Iris pigment epithelial cell (primary cell): ENCODE data around the gene KCNC3.

Experiments used
- DNase-seq: peaks from one replicate; pipeline ENCODE4 v3.0.0-alpha.2; 2011; ENCODE audit warnings: low read depth

KCNC3 gene

DNA sequence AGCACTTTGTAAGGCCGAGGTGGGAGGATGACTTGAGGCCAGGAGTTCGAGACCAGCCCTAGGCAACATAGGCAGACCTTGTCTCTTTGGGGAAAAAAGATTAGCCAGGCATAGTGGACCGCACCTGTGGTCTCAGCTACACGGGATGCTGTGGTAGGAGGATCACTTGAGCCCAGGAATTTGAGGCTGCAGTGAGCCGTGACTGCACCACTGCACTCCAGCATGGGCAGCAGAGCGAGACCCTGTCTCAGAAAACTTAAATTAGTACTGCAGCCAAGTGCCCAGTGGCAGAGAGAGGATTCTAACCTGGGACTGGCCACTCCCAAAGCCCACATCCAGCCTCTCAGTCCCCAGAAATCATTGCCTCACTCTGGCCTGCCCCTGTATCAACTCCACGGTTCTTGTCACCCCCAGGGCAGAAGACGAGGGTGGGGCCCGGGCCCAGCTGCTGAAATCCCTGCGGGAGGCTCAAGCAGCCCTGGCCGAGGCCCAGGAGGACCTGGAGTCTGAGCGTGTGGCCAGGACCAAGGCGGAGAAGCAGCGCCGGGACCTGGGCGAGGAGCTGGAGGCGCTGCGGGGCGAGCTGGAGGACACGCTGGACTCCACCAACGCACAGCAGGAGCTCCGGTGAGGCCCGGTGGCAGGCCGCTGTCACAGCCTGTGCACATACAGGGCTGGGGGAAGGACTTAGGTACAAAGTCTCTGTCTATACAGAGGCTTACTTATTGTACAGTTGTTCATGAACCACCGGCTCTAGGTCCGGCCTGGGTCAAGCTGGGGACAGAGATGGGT is 53.4 kb downstream of the KCNC3 start:
- DNase-seq: no peak

DNA sequence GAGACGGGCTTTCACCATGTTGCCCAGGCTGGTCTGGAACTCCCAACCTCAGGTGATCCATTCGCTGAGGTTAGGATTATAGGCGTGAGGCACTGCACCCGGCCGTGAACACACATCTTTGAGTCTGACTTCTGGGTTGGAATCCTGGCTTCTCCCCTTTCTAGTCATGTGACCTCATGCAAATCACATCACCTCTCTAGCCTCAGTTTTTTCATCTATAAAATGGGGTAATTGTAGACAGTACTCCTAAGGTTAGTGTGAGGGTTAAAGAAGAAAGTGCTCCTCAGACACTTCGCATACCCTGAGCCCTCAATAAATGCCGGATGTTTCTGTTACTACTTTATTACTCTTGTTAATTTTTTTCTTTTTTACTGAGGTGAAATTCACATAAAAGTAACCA is 55.4 kb downstream of the KCNC3 start:
- no peak for DNase-seq

DNA sequence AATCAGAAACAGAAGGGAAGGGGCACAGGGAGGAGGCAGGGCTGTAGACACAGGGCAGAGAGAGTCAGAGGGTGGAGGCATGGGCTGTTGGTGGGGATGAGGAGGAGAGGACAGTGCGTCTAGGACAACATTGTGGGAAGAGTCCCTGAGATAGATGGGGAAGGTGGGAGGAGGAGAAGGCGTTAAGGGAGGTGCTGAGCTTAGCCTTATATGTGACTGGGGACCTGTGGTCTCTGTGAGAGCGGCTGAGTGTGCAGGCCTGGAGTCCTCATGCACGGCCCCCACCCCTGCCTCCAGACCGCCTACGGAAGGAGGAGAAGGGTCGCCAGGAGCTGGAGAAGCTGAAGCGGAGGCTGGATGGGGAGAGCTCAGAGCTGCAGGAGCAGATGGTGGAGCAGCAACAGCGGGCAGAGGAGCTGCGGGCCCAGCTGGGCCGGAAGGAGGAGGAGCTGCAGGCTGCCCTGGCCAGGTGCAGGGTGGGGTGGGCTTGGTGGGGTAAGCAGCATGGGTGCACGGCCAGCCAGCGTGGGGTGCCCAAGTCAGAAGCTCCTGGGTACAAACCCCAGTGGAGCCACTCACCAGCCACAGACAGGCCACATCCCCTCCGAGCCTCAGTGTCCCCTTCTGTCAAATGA is 56.8 kb downstream of the KCNC3 start:
- DNase-seq: no peak

- no peak for DNase-seq
These were observed 59.5 kb downstream of the KCNC3 start for GRCh38 chr19:50269653-50270052.

- no peak for DNase-seq
These were observed 60.7 kb downstream of the KCNC3 start for GRCh38 chr19:50268501-50268900.

- no peak for DNase-seq
These were observed 61.1 kb downstream of the KCNC3 start for GRCh38 chr19:50268041-50268440.

GRCh38 chr19:50266896-50267295 is 62.3 kb downstream of the KCNC3 start:
- no peak for DNase-seq

GRCh38 chr19:50266041-50266440 is 63.1 kb downstream of the KCNC3 start:
- DNase-seq: no peak

DNA sequence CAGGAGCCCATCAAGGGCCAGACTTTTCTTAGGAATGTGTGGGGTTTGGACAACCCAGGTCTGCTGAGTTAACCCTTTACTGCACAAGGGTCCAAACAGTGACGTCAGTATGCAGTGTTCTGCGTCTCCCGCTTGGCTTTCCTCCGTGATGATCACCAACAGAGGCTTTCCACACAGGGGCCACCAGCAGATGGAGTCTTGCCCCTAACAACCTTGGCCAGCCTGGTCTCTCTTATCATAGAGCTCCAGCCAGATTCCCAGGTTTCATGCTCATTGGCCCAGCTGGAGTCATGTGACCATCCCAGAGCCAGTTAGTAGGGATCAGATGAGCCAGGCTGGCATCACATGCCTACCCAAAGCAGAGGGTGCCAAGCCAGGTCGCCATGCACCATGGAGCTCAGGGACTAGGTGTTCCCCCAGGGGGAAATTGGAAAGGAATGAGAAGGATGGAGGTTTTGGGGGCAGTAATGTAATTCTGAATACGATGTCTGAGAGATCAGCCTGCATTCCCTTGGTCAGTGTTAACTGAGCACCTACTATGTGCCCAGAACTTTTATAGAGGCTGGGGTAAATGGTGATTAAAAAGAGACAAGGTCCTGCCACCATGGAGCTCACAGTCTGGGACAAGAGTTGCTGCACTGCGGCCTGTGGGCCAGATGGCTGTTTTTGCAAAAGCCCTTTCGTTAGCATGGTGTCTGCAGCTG is 64.5 kb downstream of the KCNC3 start:
- DNase-seq: no peak

GRCh38 chr19:50263176-50263575 is 66.0 kb downstream of the KCNC3 start:
- DNase-seq: no peak
